HT1080 (cell line): ENCODE data around the gene PPP6R3. TPM values are rescaled to one million over a fixed set of nuclear protein-coding genes. Genes with fewer than 3 reads are reported as not detected.
A peak's percentile ranks its signal among the peaks of the same experiment; 100 is the strongest.
"Not testable (repeated sequence)": the region's sequence is repeated elsewhere in the genome, so short reads cannot be mapped to it uniquely, and the experiment has no call there.

Experiments used
- DNase-seq: peaks from one replicate; pipeline ENCODE4 v3.0.0-alpha.2; 2015; ENCODE audit warnings: low read depth
- total RNA-seq: library from RNA; depleted of rRNA; stranded (reverse); fragments of >200 nt; shearing (Covaris generic); gene quantifications from 2 replicates; pipeline ENCODE4 v1.2.3, GENCODE V29; 2014

The PPP6R3 gene
- total RNA-seq, 1 experiment from 2014 or later = 111 TPM

GRCh38 chr11:68523033-68523432, 62.5 kb downstream of the PPP6R3 start:
- DNase-seq = no peak

- DNase-seq = no peak
These were observed 63.2 kb downstream of the PPP6R3 start for GRCh38 chr11:68523743-68524142.

DNA sequence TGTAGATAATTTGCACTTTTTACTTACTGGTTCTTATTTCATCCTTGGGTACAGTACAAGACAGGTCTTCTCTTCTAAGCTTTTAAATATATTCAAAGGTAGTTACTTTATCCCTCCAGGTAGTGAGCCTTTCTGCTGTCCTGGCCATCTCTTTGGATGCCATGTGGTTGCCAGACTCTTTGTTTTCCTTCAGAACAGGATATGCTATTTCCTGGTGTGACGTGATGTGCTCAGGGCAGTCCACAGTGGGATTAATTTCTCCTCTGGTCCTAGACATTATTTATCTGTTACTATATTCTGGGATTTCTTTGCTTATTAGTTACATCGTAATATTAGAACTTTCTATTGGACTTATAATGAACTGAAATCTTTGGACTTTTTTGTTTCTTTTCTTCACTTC, 63.7 kb downstream of the PPP6R3 start:
- peak; percentile 21 for DNase-seq

DNA sequence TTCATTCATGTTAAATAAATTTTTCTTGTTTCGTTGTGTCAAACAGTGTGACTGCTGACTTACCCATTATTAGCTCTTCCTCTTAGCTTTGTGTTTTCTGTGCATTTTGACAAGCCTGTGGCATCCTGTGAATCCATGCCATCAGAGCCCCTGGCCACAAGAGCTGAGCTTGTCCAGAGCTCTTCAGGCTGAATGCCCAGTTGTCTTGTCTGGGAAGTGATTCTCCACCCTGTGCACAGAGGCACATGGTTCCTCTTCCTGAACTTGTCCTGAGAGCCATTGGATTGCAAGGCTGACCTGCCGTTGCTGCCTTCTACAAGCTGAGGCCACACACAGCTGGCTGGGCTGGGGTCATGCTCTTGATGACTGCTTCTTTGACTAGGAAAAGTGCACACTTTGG, 64.1 kb downstream of the PPP6R3 start:
- DNase-seq = no peak

GRCh38 chr11:68525336-68525735, 64.8 kb downstream of the PPP6R3 start:
- no peak for DNase-seq

DNA sequence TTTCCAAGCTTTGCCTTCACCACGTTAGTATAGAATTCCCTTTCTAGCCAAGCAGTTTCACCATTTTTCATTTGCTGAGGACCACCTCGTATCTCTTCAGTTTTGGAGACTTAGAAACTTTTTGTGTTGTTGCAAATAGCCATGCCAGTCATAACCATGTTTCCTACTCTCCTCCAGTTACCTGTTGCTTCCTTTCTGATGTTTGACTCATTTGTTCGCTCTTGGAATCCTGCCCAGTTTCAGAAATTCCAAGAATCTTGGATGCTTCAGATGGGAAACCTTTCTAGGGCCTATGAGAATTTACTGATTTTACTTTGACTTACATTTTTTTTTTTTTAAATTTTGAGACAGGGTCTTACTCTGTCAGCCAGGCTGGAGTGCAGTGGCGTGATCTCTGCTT, 65.4 kb downstream of the PPP6R3 start:
- DNase-seq = peak; percentile 76

DNA sequence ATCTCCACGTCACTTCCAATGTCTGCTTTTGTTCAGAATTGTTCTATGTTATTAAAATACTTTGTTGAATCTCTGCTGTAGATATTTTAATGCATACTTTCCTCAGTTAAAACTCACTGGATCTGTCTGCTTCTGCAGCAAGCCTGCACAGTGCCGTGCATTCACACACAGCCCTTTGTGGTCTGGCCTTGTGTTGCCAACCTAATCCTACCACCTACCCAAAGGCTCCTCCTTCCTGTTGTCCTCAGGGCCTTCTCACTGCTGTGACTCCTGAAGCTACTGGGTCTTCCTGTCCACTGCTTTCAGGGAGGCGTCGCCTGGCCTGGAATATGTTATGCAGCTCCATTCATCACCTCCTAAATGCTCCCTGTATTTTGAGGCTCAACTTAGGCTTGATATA, 67.0 kb downstream of the PPP6R3 start:
- no peak for DNase-seq

DNA sequence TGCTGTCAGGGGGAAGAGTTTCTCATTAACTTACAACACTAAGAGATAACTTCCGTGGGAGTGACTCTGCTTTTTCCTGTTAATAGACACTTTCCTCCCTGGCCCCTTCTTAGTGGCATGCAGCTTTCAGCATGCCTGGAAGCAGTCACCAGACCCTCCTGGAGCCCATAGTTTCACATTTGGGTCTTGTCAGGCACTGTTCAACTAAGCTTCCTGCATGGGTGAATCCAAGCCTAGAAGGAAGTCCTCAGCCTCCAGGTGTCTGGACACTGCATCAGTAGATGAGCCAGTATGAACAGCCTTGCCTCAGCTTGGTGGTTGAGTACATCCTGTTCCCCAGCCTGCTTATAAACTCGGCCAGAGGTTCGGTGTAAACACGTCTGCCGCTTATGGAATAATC, 68.1 kb downstream of the PPP6R3 start:
- no peak for DNase-seq

- no peak for DNase-seq
These were observed 70.7 kb downstream of the PPP6R3 start for GRCh38 chr11:68531129-68531693.

- no peak for DNase-seq
These were observed 72.3 kb downstream of the PPP6R3 start for GRCh38 chr11:68532727-68533369.

DNA sequence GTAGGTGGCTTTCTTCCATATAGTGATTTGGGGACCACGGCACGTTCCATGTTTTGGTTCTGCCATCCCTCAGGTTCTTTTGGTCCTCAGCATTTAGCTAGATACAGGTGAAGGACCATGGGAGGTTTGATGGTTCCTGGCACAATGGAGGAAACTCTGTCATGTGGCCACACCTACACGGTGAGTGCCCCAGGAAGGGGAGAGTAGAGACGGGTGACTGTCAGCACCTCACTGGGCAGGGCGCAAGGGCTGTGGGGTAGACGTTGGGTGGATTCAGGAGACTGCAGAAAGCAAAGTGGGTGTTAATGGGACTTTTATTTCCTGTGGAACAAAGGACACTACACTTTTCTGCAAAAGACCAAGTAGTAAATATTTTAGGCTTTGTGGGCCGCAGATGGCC, 73.4 kb downstream of the PPP6R3 start:
- DNase-seq = no peak

DNA sequence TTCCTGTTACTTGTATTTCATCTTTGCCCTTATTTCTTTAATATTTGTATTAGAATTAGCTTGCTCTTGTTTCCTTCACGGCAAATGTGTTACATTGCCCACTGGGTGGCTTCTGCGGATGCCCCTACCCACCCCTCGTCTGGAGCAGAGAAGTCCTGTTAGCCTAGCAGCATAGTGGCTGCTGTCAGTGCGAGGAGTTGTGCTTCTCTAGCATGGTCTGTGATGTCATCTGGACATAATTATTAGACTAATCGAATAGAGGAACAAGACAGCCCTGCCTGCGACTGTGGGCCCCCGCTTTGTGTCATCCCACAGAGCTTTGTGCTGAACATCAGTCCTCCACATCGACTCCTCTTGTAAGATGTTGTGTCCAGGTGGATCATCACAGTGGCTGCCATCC, 74.5 kb downstream of the PPP6R3 start:
- no peak for DNase-seq

GRCh38 chr11:68536706-68537105, 76.2 kb downstream of the PPP6R3 start:
- no peak for DNase-seq

DNA sequence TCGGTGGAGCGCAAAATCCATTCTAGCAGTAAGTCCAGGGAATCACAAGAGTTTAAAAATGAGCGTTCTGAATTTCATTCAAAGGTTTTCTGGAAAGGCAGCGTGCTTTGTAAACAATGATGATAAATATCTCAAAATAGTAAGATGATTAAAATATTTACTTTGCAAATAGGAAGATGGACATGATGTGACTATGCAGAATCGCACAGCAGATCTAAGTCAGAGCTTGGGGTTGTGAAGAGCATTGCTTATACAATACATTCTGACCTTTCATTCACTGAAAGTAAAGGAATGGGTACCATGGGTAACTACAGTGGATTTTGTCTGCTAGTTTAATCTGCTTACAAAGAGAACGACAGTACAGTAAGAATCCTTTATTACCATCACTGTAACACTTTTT, 77.5 kb downstream of the PPP6R3 start:
- no peak for DNase-seq

GRCh38 chr11:68539395-68539794, 78.8 kb downstream of the PPP6R3 start:
- no peak for DNase-seq

DNA sequence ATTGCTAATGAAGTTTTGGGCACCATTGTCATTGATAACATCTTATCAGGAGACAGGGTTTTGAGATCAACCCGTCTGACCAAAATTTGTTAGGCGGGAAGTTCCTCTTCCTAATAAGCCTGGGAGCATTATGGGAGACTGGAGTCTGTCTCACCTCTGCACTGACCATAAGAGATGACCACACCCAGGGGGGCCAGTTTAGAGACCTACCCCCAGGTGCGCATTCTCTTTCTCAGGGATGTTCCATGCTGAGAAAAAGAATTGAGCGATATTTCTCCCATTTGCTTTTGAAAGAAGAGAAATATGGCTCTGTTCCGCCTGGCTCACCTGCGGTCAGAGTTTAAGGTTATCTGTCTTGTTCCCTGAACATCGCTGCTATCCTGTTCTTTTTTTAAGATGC, 80.0 kb downstream of the PPP6R3 start:
- not testable (repeated sequence) for DNase-seq

- DNase-seq = no peak
These were observed 80.6 kb downstream of the PPP6R3 start for GRCh38 chr11:68541116-68541515.

DNA sequence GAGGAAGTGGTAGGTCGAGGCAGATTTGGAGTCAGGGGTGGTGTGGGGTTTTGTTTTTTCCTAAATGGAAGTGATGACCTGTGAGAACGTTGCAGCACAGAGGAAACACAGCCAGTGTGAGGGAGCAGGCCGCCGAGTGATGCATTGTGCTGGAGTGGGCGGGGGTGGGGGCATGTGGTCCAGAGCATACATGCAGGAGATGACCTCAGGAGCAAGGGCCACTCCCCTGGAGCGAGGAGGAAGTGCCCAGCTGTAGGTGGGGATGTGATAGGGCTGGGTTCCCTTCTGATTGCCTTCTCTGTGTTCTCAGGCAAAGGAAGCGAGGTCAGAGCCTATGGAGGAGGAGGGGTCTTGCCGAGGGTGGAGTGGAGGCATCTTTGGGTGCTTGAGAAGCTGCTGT, 81.4 kb downstream of the PPP6R3 start:
- DNase-seq = peak; percentile 10

DNA sequence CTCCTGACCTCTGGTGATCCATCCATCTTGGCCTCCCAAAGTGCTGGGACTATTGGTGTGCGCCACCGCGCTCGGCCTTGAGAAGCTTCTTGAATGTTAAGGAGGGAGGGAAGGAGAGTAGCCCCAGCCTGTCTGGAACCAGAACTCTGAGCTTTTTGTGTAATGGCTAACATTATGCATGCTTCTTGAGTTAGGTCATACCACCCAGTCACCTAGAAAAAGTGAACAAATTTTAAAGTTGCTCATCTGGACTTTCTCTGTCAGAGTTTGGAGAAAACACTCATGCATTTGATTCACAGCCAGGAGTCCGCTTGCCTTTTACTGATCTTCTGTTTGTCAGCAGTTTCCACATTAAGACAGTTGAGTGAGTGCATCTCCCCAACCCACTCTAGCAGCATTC, 82.1 kb downstream of the PPP6R3 start:
- DNase-seq = peak; percentile 62

- DNase-seq = no peak
These were observed 83.0 kb downstream of the PPP6R3 start for GRCh38 chr11:68543594-68543993.

- DNase-seq = no peak
These were observed 84.8 kb downstream of the PPP6R3 start for GRCh38 chr11:68545347-68545746.

DNA sequence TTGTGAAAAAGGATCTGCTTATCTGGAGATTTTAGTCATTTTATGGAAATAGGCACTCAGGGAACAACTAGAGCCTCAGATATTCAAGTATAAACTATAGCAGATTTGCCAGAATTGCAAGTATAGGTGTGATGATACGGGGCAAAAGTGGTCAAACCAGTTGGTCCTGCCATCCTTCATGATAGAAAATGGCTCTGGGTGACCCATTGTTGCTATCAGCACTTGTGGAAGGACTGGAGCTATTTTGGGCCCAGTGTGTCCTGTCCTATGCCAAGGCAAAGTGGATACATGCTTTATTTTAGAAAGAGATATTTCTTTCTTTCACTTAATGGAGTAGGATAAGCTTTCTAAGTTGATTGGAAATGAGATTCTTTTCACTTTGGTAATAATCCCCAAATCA, 85.2 kb downstream of the PPP6R3 start:
- no peak for DNase-seq

DNA sequence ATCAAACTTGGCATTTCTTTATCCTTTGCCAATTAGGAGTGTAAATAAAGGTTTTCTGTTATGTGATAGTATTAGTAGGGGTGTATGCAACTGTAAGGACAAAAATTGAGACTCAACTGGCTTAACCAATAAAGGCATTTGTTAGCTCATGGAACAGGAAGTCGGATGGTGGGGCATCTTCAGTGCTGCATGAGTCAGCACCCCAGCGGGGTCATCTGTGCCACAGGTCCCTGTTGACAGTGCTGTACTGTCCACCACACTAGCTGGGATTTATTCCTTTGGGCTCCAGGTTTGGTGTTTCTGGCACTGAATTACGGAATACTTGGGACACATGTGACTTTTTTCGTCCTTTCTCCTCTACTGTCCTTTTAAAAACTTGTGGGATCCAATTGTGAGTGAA, 86.0 kb downstream of the PPP6R3 start:
- DNase-seq = peak; percentile 66
